PC-3 (cell line): ENCODE results near the gene BRINP2.

Experiments
- EZH2phosphoT487 ChIP-seq: fragments of 300-600 bp; sonication (generic); IDR thresholded peaks from 2 replicates; pipeline ENCODE4 v1.6.1; 2018; ENCODE audit warnings: mild to moderate bottlenecking, antibody characterized with exemption, low read length, borderline replicate concordance
- TF ChIP-seq, protein P1 (sequence below): fragments of 300-600 bp; sonication (generic); conservative IDR thresholded peaks from 2 replicates; pipeline ENCODE4 v1.5.1; 2017; ENCODE audit warnings: antibody characterized with exemption, low read depth, mild to moderate bottlenecking, low read length

DNA sequence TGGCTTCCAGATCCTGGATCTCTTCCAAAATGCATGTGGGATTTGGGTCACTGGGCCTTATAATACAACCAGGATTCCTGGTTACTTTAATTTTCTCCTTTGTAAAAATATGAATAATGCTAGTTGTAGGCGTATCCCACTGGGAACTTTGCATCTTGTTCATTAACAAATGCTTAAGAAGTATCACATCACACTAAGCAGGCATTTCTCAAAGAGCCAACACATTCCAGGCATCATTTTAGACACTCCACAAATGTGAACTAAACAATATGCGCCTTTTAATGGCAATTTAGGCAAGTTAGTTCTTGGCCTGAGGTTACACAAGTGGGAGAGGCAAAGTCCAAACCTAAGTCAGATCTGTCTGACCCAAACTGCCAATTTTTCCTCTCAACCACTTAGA is 15.9 kb downstream of the BRINP2 start:
- TF ChIP-seq, protein P1, sequence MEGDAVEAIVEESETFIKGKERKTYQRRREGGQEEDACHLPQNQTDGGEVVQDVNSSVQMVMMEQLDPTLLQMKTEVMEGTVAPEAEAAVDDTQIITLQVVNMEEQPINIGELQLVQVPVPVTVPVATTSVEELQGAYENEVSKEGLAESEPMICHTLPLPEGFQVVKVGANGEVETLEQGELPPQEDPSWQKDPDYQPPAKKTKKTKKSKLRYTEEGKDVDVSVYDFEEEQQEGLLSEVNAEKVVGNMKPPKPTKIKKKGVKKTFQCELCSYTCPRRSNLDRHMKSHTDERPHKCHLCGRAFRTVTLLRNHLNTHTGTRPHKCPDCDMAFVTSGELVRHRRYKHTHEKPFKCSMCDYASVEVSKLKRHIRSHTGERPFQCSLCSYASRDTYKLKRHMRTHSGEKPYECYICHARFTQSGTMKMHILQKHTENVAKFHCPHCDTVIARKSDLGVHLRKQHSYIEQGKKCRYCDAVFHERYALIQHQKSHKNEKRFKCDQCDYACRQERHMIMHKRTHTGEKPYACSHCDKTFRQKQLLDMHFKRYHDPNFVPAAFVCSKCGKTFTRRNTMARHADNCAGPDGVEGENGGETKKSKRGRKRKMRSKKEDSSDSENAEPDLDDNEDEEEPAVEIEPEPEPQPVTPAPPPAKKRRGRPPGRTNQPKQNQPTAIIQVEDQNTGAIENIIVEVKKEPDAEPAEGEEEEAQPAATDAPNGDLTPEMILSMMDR = no peak
- no peak for TF ChIP-seq EZH2phosphoT487
